Keratinocyte (primary cell): ENCODE measurements around the gene MAP1LC3B2.

ENCODE experiments used
- CTCF ChIP-seq, 3 experiments: IDR thresholded peaks in 1 of 3; conservative IDR thresholded peaks in 1 of 3; optimal IDR thresholded peaks in 1 of 3; 2 replicates in 2 of 3; 3 replicates in 1 of 3; pipeline versions ENCODE3 to v1.5.1; 2011; ENCODE audit warnings: low read length in 3 of 3, mild to moderate bottlenecking in 3 of 3, moderate library complexity in 2 of 3, control low read depth in 1 of 3, inconsistent platforms in 1 of 3; ENCODE audit not compliant: insufficient read depth in 2 of 3; ENCODE audit errors: extremely low read depth in 1 of 3
- EZH2 ChIP-seq: IDR thresholded peaks from one replicate; pipeline ENCODE4 v1.6.1; 2012; ENCODE audit warnings: inconsistent platforms, mild to moderate bottlenecking, low read length, moderate library complexity

- TF ChIP-seq CTCF (optimal IDR thresholded peaks at IDR 0.05 in 1 of 3, IDR thresholded peaks at IDR 0.05 in 1 of 3, conservative IDR thresholded peaks at IDR 0.05 in 1 of 3; ENCODE audit: extremely low read depth in 1 of 3, insufficient read depth in 2 of 3, low read length in 3 of 3) (no peak), EZH2 (no peak)
Observed at GRCh38 chr12:116620492-116621191, 61.5 kb downstream of the MAP1LC3B2 start.
